ENCODE measurements around the gene OSBPL8. TPM values are rescaled to one million over a fixed set of nuclear protein-coding genes. Genes with fewer than 3 reads are reported as not detected.
A peak's percentile ranks its signal among the peaks of the same experiment; 100 is the strongest.

The OSBPL8 gene
- total RNA-seq, 1 experiment from 2014 or later: 81.7 TPM

- H3K4me3 Mint-ChIP-seq: no peak overlapping the region
- CTCF ChIA-PET: interaction anchor here (0.6 kb wide), 1 partner anchor 9 kb away, joined by 3 read pairs; no protein-coding TSS in a partner anchor
- DNase-seq (ENCODE audit: low spot score) (no peak), ATAC-seq (no peak)
- H3K27me3 Mint-ChIP-seq (ENCODE audit: low read depth): no peaks in the 10 kb centered on the region
- TF ChIP-seq RELA (CRISPR knock-in tag; IDR thresholded peaks at IDR 0.05; ENCODE audit: borderline replicate concordance) (no peak), FOXK1 (CRISPR knock-in tag; IDR thresholded peaks at IDR 0.05) (no peak), OVOL2 (CRISPR knock-in tag; IDR thresholded peaks at IDR 0.05; ENCODE audit: borderline replicate concordance) (no peak), TCF7 (CRISPR knock-in tag; IDR thresholded peaks at IDR 0.05; ENCODE audit: low read depth) (no peak), ZNF121 (CRISPR knock-in tag; IDR thresholded peaks at IDR 0.05) (no peak), ATF3 (CRISPR knock-in tag; conservative IDR thresholded peaks at IDR 0.05) (no peak), ZNF416 (CRISPR knock-in tag; IDR thresholded peaks at IDR 0.05) (no peak), NFYB (CRISPR knock-in tag; conservative IDR thresholded peaks at IDR 0.05; ENCODE audit: low read depth) (no peak), E2F5 (CRISPR knock-in tag; IDR thresholded peaks at IDR 0.05) (no peak), USF2 (CRISPR knock-in tag; IDR thresholded peaks at IDR 0.05) (no peak)
- H3K36me3 Mint-ChIP-seq: no peaks in the 10 kb centered on the region
- H3K27ac Mint-ChIP-seq: peak overlapping the region; percentile 84
- H3K9me3 Mint-ChIP-seq: no peaks in the 10 kb centered on the region
- POLR2A ChIA-PET: no interaction called here
- H3K4me1 Mint-ChIP-seq: peaks cover 69% of the 10 kb centered on the region
Measured at GRCh38 chr12:76543813-76544347, 15.7 kb downstream of the OSBPL8 start.

- H3K4me1 Mint-ChIP-seq: peaks cover 60% of the 10 kb centered on the region
- POLR2A ChIA-PET: no interaction called here
- no peak overlapping the region for H3K4me3 Mint-ChIP-seq
- ATAC-seq: no peak
- no peak for DNase-seq (ENCODE audit: low spot score)
- CTCF ChIA-PET: no interaction called here
- no peaks in the 10 kb centered on the region for H3K27me3 Mint-ChIP-seq (ENCODE audit: low read depth)
- no peaks in the 10 kb centered on the region for H3K9me3 Mint-ChIP-seq
- no peaks in the 10 kb centered on the region for H3K36me3 Mint-ChIP-seq
- TF ChIP-seq RELA (CRISPR knock-in tag; IDR thresholded peaks at IDR 0.05; ENCODE audit: borderline replicate concordance) (no peak), NR1H2 (CRISPR knock-in tag; IDR thresholded peaks at IDR 0.05) (no peak), ATF6 (CRISPR knock-in tag; IDR thresholded peaks at IDR 0.05) (no peak), E2F1 (CRISPR knock-in tag; IDR thresholded peaks at IDR 0.05) (no peak), ZNF138 (CRISPR knock-in tag; conservative IDR thresholded peaks at IDR 0.05) (no peak), FOXJ3 (CRISPR knock-in tag; IDR thresholded peaks at IDR 0.05; ENCODE audit: borderline replicate concordance) (no peak), NFATC4 (CRISPR knock-in tag; IDR thresholded peaks at IDR 0.05) (no peak), AR (CRISPR knock-in tag; IDR thresholded peaks at IDR 0.05) (no peak), ZNF121 (CRISPR knock-in tag; IDR thresholded peaks at IDR 0.05) (no peak), NFE2L1 (CRISPR knock-in tag; IDR thresholded peaks at IDR 0.05) (no peak), HMGXB4 (CRISPR knock-in tag; IDR thresholded peaks at IDR 0.05) (no peak), GTF2I (CRISPR knock-in tag; conservative IDR thresholded peaks at IDR 0.05) (no peak), ATF1 (CRISPR knock-in tag; IDR thresholded peaks at IDR 0.05) (no peak)
- H3K27ac Mint-ChIP-seq: peak overlapping the region; percentile 9
Measured at GRCh38 chr12:76542908-76543307, 16.7 kb downstream of the OSBPL8 start.

Data from WTC11 (cell line).